Measurements from ENCODE around the gene SLC16A13.

GRCh38 chr17:7035591-7036368 is at the start of gene SLC16A13:
- TF ChIP-seq CTCF (IDR thresholded peaks at IDR 0.05) (no peak), EP300 (IDR thresholded peaks at IDR 0.05) (peak in 1 of 2 donors; percentile 64)

Data from tibial nerve (tissue), 4 donors.